ENCODE results near the gene COX5B.
A peak's percentile ranks its signal among the peaks of the same experiment; 100 is the strongest.
"Not testable (repeated sequence)": the region's sequence is repeated elsewhere in the genome, so short reads cannot be mapped to it uniquely, and the experiment has no call there.

The COX5B gene

GRCh38 chr2:97672606-97673140 is 26.8 kb downstream of the COX5B start:
- H2BK15ac ChIP-seq (replicated peaks; ENCODE audit: low read depth); H3K9ac ChIP-seq (ENCODE audit: low read length); H2AK5ac ChIP-seq (ENCODE audit: low read length); H3K4me3 ChIP-seq (ENCODE audit: low read length); H2BK120ac ChIP-seq (ENCODE audit: low read depth, low read length); DNase-seq; H3K4me1 ChIP-seq (ENCODE audit: control insufficient read depth, low read depth, low read length); H3K79me2 ChIP-seq (ENCODE audit: control insufficient read depth, insufficient read depth, low read length); H3K27me3 ChIP-seq (ENCODE audit: insufficient read depth, low read length, poor library complexity); H3K4me2 ChIP-seq (ENCODE audit: low read length); H4K5ac ChIP-seq (ENCODE audit: low read length); H2BK5ac ChIP-seq (ENCODE audit: low read length); H3K4ac ChIP-seq (ENCODE audit: low read depth, low read length); H3K56ac ChIP-seq (ENCODE audit: low read length); H3K23ac ChIP-seq (ENCODE audit: low read length); H3K27ac ChIP-seq (ENCODE audit: low read depth, low read length); H3K36me3 ChIP-seq (ENCODE audit: control insufficient read depth, insufficient read depth, low read length); H3K79me1 ChIP-seq (ENCODE audit: low read length); H4K8ac ChIP-seq (ENCODE audit: low read depth, low read length); H3K18ac ChIP-seq (ENCODE audit: low read length): not testable (repeated sequence)
- no CpG with 5 or more reads among the region's 6 CpGs for WGBS (ENCODE audit: extremely low coverage, insufficient coverage, low lambda C conversion rate)

GRCh38 chr2:97673182-97673914 is 27.5 kb downstream of the COX5B start:
- Histone ChIP-seq H2AK5ac (ENCODE audit: low read length) (no peak overlapping the region), H3K36me3 (ENCODE audit: control insufficient read depth, insufficient read depth, low read length) (no peaks in the 10 kb centered on the region), H2BK15ac (replicated peaks; ENCODE audit: low read depth) (no peak overlapping the region), H3K27me3 (ENCODE audit: insufficient read depth, low read length, poor library complexity) (no peaks in the 10 kb centered on the region), H3K9ac (ENCODE audit: low read length) (no peak overlapping the region), H3K56ac (ENCODE audit: low read length) (no peak overlapping the region), H3K4me2 (ENCODE audit: low read length) (no peak overlapping the region), H3K79me2 (ENCODE audit: control insufficient read depth, insufficient read depth, low read length) (no peaks in the 10 kb centered on the region), H2BK120ac (ENCODE audit: low read depth, low read length) (no peak overlapping the region), H4K5ac (ENCODE audit: low read length) (no peak overlapping the region), H2BK5ac (ENCODE audit: low read length) (no peak overlapping the region), H3K4ac (ENCODE audit: low read depth, low read length) (no peak overlapping the region), H4K8ac (ENCODE audit: low read depth, low read length) (no peak overlapping the region), H3K4me1 (ENCODE audit: control insufficient read depth, low read depth, low read length) (peaks cover 3% of the 10 kb centered on the region), H3K27ac (ENCODE audit: low read depth, low read length) (no peak overlapping the region), H3K79me1 (ENCODE audit: low read length) (no peaks in the 10 kb centered on the region), H3K18ac (ENCODE audit: low read length) (no peak overlapping the region), H3K4me3 (ENCODE audit: low read length) (no peak overlapping the region), H3K23ac (ENCODE audit: low read length) (no peak overlapping the region)
- no peak for DNase-seq
- no CpG with 5 or more reads among the region's 9 CpGs for WGBS (ENCODE audit: extremely low coverage, insufficient coverage, low lambda C conversion rate)

- Histone ChIP-seq H3K4me2 (ENCODE audit: low read length) (no peak overlapping the region), H4K8ac (ENCODE audit: low read depth, low read length) (no peak overlapping the region), H3K23ac (ENCODE audit: low read length) (no peak overlapping the region), H3K18ac (ENCODE audit: low read length) (no peak overlapping the region), H2AK5ac (ENCODE audit: low read length) (no peak overlapping the region), H2BK120ac (ENCODE audit: low read depth, low read length) (no peak overlapping the region), H3K27me3 (ENCODE audit: insufficient read depth, low read length, poor library complexity) (no peaks in the 10 kb centered on the region), H3K9ac (ENCODE audit: low read length) (no peak overlapping the region), H3K4me1 (ENCODE audit: control insufficient read depth, low read depth, low read length) (peaks cover 3% of the 10 kb centered on the region), H3K36me3 (ENCODE audit: control insufficient read depth, insufficient read depth, low read length) (no peaks in the 10 kb centered on the region), H4K5ac (ENCODE audit: low read length) (no peak overlapping the region), H3K4me3 (ENCODE audit: low read length) (no peak overlapping the region), H3K4ac (ENCODE audit: low read depth, low read length) (no peak overlapping the region), H3K79me2 (ENCODE audit: control insufficient read depth, insufficient read depth, low read length) (no peaks in the 10 kb centered on the region), H3K79me1 (ENCODE audit: low read length) (no peaks in the 10 kb centered on the region), H3K56ac (ENCODE audit: low read length) (no peak overlapping the region), H2BK15ac (replicated peaks; ENCODE audit: low read depth) (no peak overlapping the region), H2BK5ac (ENCODE audit: low read length) (no peak overlapping the region), H3K27ac (ENCODE audit: low read depth, low read length) (no peak overlapping the region)
- WGBS (ENCODE audit: extremely low coverage, insufficient coverage, low lambda C conversion rate) = no CpG with 5 or more reads among the region's 8 CpGs
- DNase-seq = no peak
Observed at GRCh38 chr2:97673915-97674283, 28.0 kb downstream of the COX5B start.

GRCh38 chr2:97675430-97676113 is 29.7 kb downstream of the COX5B start:
- Histone ChIP-seq H3K27me3 (ENCODE audit: insufficient read depth, low read length, poor library complexity) (no peaks in the 10 kb centered on the region), H3K4me2 (ENCODE audit: low read length) (no peak overlapping the region), H3K4me3 (ENCODE audit: low read length) (no peak overlapping the region), H3K27ac (ENCODE audit: low read depth, low read length) (peak overlapping the region; percentile 57), H2BK120ac (ENCODE audit: low read depth, low read length) (no peak overlapping the region), H3K23ac (ENCODE audit: low read length) (no peak overlapping the region), H3K79me1 (ENCODE audit: low read length) (no peaks in the 10 kb centered on the region), H2BK5ac (ENCODE audit: low read length) (no peak overlapping the region), H4K8ac (ENCODE audit: low read depth, low read length) (no peak overlapping the region), H3K9ac (ENCODE audit: low read length) (no peak overlapping the region), H4K5ac (ENCODE audit: low read length) (no peak overlapping the region), H3K4me1 (ENCODE audit: control insufficient read depth, low read depth, low read length) (peaks cover 3% of the 10 kb centered on the region), H2BK15ac (replicated peaks; ENCODE audit: low read depth) (no peak overlapping the region), H3K18ac (ENCODE audit: low read length) (no peak overlapping the region), H2AK5ac (ENCODE audit: low read length) (no peak overlapping the region), H3K36me3 (ENCODE audit: control insufficient read depth, insufficient read depth, low read length) (no peaks in the 10 kb centered on the region), H3K4ac (ENCODE audit: low read depth, low read length) (no peak overlapping the region), H3K79me2 (ENCODE audit: control insufficient read depth, insufficient read depth, low read length) (no peaks in the 10 kb centered on the region), H3K56ac (ENCODE audit: low read length) (no peak overlapping the region)
- DNase-seq = peak; percentile 82
- WGBS (ENCODE audit: extremely low coverage, insufficient coverage, low lambda C conversion rate) = no CpG with 5 or more reads among the region's 5 CpGs

- Histone ChIP-seq H3K79me2 (ENCODE audit: control insufficient read depth, insufficient read depth, low read length) (no peaks in the 10 kb centered on the region), H2BK5ac (ENCODE audit: low read length) (no peak overlapping the region), H4K5ac (ENCODE audit: low read length) (no peak overlapping the region), H2AK5ac (ENCODE audit: low read length) (no peak overlapping the region), H3K23ac (ENCODE audit: low read length) (no peak overlapping the region), H3K4ac (ENCODE audit: low read depth, low read length) (no peak overlapping the region), H2BK120ac (ENCODE audit: low read depth, low read length) (no peak overlapping the region), H3K36me3 (ENCODE audit: control insufficient read depth, insufficient read depth, low read length) (no peaks in the 10 kb centered on the region), H3K4me1 (ENCODE audit: control insufficient read depth, low read depth, low read length) (peaks cover 3% of the 10 kb centered on the region), H3K4me2 (ENCODE audit: low read length) (no peak overlapping the region), H3K79me1 (ENCODE audit: low read length) (no peaks in the 10 kb centered on the region), H3K4me3 (ENCODE audit: low read length) (no peak overlapping the region), H4K8ac (ENCODE audit: low read depth, low read length) (no peak overlapping the region), H3K56ac (ENCODE audit: low read length) (no peak overlapping the region), H3K27ac (ENCODE audit: low read depth, low read length) (no peak overlapping the region), H3K9ac (ENCODE audit: low read length) (no peak overlapping the region), H2BK15ac (replicated peaks; ENCODE audit: low read depth) (no peak overlapping the region), H3K27me3 (ENCODE audit: insufficient read depth, low read length, poor library complexity) (no peaks in the 10 kb centered on the region), H3K18ac (ENCODE audit: low read length) (no peak overlapping the region)
- DNase-seq = no peak
- WGBS (ENCODE audit: extremely low coverage, insufficient coverage, low lambda C conversion rate) = no CpG with 5 or more reads among the region's 1 CpG
Observed at GRCh38 chr2:97676620-97677019, 30.8 kb downstream of the COX5B start.
